Effector memory CD4-positive, alpha-beta T cell (primary cell): ENCODE data around the gene SAMD4B.

Experiments
- DNase-seq, 3 donors: peaks; one replicate each; pipeline ENCODE4 v3.0.0-alpha.2; 2020
- H3K27ac ChIP-seq: 2 replicates; pipeline ENCODE4 v1.7.0; 2013; ENCODE audit warnings: mild to moderate bottlenecking, low read length, moderate library complexity; ENCODE audit not compliant: insufficient read depth, poor library complexity, severe bottlenecking
- H3K27me3 ChIP-seq: replicated peaks from 2 replicates; pipeline ENCODE4 v1.7.0; 2013; ENCODE audit warnings: mild to moderate bottlenecking, low read length; ENCODE audit not compliant: insufficient read depth, control insufficient read depth, poor library complexity, severe bottlenecking
- H3K36me3 ChIP-seq: 2 replicates; pipeline ENCODE4 v1.7.0; 2013; ENCODE audit warnings: mild to moderate bottlenecking, low read length, moderate library complexity; ENCODE audit not compliant: control insufficient read depth, insufficient read depth
- H3K4me1 ChIP-seq: 2 replicates; pipeline ENCODE4 v1.7.0; 2013; ENCODE audit warnings: low read length, mild to moderate bottlenecking; ENCODE audit not compliant: control insufficient read depth, insufficient read depth, poor library complexity, severe bottlenecking
- H3K4me3 ChIP-seq: 2 replicates; pipeline ENCODE4 v1.7.0; 2013; ENCODE audit warnings: low read length, low read depth, mild to moderate bottlenecking; ENCODE audit not compliant: insufficient read depth, poor library complexity, severe bottlenecking
- H3K9me3 ChIP-seq: 2 replicates; pipeline ENCODE4 v1.7.0; 2013; ENCODE audit warnings: mild to moderate bottlenecking, low read length, moderate library complexity; ENCODE audit not compliant: control insufficient read depth

SAMD4B gene

GRCh38 chr19:39349326-39349725 lies 7.1 kb downstream of the SAMD4B start:
- H3K36me3 ChIP-seq = peaks cover 17% of the 10 kb centered on the region
- no peaks in the 10 kb centered on the region for H3K9me3 ChIP-seq
- H3K4me3 ChIP-seq = no peak overlapping the region
- no peak for DNase-seq
- no peaks in the 10 kb centered on the region for H3K27me3 ChIP-seq
- H3K4me1 ChIP-seq = no peaks in the 10 kb centered on the region
- no peak overlapping the region for H3K27ac ChIP-seq

GRCh38 chr19:39350156-39350555 lies 7.9 kb downstream of the SAMD4B start:
- Histone ChIP-seq H3K36me3 (peaks cover 25% of the 10 kb centered on the region), H3K4me3 (no peak overlapping the region), H3K9me3 (no peaks in the 10 kb centered on the region), H3K27ac (no peak overlapping the region), H3K27me3 (no peaks in the 10 kb centered on the region), H3K4me1 (no peaks in the 10 kb centered on the region)
- DNase-seq = no peak

- Histone ChIP-seq H3K9me3 (no peaks in the 10 kb centered on the region), H3K36me3 (peaks cover 34% of the 10 kb centered on the region), H3K27ac (no peak overlapping the region), H3K27me3 (no peaks in the 10 kb centered on the region), H3K4me3 (no peak overlapping the region), H3K4me1 (no peaks in the 10 kb centered on the region)
- DNase-seq = no peak
Observed at GRCh38 chr19:39351537-39352064, 9.4 kb downstream of the SAMD4B start.

DNA sequence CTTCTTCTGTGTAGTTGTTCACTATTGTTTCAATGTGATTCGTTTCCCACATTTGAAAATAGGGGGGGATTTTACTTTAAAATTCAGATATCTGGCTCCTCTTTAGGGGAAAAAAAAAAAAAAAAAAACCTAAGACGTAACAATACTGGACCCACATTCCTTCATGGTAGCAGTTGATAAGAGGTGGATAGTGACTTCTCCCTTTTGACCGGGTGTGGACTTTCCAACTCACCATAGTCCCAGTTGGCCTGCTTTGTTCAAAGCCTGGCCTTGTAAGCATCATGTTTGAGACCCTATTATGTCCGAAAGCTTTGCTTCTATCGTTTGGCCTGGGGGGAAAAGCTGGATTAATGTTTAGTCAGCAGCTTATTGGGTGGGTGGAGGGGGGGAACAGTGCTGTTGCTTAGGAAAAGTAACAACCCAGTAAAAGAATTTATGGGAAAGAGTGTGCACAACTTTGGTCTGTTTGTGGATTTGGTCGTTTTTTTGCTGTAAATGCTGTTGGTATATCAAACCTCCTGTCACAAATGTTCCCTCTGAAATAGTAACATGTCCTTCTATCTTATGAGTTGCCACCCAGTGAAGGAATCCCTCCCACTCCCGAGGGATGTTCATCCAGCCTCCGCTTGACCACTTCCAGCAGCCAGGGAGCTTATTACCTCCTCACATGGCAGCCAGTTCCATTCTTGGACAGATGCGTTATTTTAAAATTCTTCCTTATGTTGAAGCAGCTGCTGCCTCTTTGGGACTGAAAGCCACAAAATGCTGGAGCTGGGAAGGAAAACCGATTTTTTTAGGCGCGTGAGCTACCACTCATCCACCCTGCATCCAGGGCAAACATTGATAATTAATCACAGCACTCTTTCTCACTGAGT lies 10.4 kb downstream of the SAMD4B start:
- Histone ChIP-seq H3K9me3 (no peaks in the 10 kb centered on the region), H3K4me3 (no peak overlapping the region), H3K4me1 (no peaks in the 10 kb centered on the region), H3K36me3 (peaks cover 44% of the 10 kb centered on the region), H3K27ac (no peak overlapping the region), H3K27me3 (no peaks in the 10 kb centered on the region)
- no peak for DNase-seq

DNA sequence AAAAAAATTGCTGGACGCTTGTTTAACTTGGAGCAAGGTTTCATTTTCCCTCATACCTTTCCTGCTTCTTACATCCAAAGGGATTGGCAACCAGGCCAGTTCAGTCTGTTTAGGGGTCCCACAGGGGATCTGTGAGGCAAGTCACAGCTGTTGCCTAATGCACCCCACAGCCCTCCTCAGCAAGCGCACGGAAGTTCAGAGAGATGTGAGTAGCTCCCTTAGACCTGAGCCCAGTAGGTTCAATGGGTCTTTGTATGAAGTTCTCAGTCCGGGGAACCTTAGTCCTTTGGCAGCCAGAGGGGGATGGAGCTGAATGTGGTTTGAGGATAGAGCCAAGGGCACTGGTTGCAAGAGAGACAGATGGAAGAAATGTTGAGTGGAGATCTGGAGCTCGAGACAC lies 13.0 kb downstream of the SAMD4B start:
- Histone ChIP-seq H3K36me3 (peaks cover 66% of the 10 kb centered on the region), H3K4me3 (no peak overlapping the region), H3K27me3 (no peaks in the 10 kb centered on the region), H3K4me1 (no peaks in the 10 kb centered on the region), H3K9me3 (no peaks in the 10 kb centered on the region), H3K27ac (no peak overlapping the region)
- DNase-seq = no peak

DNA sequence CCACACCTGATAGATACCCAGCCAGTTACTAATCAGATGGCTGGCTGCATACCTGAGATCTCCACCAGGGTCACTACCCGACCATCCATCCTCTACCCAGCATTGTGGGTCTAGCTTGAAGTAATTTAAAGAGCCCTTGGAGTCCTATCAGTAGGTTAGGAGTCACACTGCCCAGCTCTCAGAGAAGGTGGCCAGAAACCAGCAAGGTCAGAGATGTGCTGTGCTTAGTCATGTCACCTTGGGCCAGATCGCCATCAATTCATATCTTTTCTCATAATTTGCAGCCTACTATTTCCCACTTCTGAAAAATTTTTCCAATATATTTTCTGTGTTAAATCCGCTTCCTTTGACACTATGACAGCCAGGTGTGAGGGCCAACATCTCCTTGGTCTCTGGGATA lies 13.9 kb downstream of the SAMD4B start:
- no peak overlapping the region for H3K4me3 ChIP-seq
- H3K27me3 ChIP-seq = no peaks in the 10 kb centered on the region
- H3K36me3 ChIP-seq = peaks cover 72% of the 10 kb centered on the region
- DNase-seq = no peak
- no peaks in the 10 kb centered on the region for H3K4me1 ChIP-seq
- H3K27ac ChIP-seq = no peak overlapping the region
- H3K9me3 ChIP-seq = no peaks in the 10 kb centered on the region

DNA sequence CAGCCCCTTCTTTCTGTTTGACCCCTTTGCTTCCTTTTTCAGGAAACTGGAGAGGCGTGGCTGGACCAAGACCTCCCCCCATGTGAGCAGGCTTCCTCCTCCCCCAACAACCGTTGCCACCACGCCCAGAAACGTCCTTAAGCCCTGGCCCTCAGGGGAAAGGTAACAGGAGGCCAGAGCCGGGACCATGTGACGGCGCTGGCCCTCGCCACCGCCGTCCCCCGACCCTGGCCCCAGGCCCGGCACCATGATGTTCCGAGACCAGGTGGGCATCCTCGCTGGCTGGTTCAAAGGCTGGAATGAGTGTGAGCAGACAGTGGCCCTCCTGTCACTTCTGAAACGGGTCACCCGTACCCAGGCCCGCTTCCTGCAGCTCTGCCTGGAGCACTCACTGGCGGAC lies 14.4 kb downstream of the SAMD4B start:
- no peak for DNase-seq
- peaks cover 72% of the 10 kb centered on the region for H3K36me3 ChIP-seq

GRCh38 chr19:39359026-39359425 lies 16.8 kb downstream of the SAMD4B start:
- Histone ChIP-seq H3K27me3 (no peaks in the 10 kb centered on the region), H3K36me3 (peaks cover 58% of the 10 kb centered on the region), H3K27ac (no peak overlapping the region), H3K4me1 (no peaks in the 10 kb centered on the region), H3K4me3 (no peak overlapping the region), H3K9me3 (no peaks in the 10 kb centered on the region)
- DNase-seq = no peak

More for the DNA sequence above, 14.4 kb downstream of the SAMD4B start:
- H3K4me3 ChIP-seq = no peak overlapping the region
- no peaks in the 10 kb centered on the region for H3K9me3 ChIP-seq
- H3K4me1 ChIP-seq = no peaks in the 10 kb centered on the region
- H3K27me3 ChIP-seq = no peaks in the 10 kb centered on the region
- H3K27ac ChIP-seq = no peak overlapping the region

DNA sequence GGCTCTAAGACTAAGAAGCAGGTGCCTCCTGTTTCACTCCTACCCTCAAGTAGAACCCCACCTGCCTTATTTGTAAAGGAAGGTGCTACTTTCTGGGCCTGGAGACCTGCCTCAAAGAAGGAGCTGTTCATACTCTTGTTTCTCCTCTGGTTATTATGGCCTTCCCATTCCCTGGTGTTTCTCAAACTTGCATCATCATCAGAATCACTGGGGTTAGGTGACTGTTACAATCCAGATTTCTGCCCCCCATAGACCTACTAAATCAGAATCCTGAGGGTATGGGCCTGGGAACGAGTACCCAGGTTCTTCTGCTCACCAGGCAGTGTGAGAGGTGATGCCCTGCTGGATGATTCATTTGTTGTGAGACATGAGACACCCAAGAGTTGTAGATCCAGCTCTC lies 18.4 kb downstream of the SAMD4B start:
- no peaks in the 10 kb centered on the region for H3K9me3 ChIP-seq
- H3K27me3 ChIP-seq = no peaks in the 10 kb centered on the region
- H3K4me1 ChIP-seq = no peaks in the 10 kb centered on the region
- no peak overlapping the region for H3K27ac ChIP-seq
- H3K36me3 ChIP-seq = peaks cover 42% of the 10 kb centered on the region
- DNase-seq = no peak
- no peak overlapping the region for H3K4me3 ChIP-seq
